Vagina (tissue), 2 donors: ENCODE data around the gene RBM15B. TPM values are rescaled to one million over a fixed set of nuclear protein-coding genes. Genes with fewer than 3 reads are reported as not detected.

Experiments used
- DNase-seq, 2 donors: peaks; one replicate each; pipeline ENCODE4 v3.0.0-alpha.2; 2017; ENCODE audit errors: extremely low spot score in 2 of 2
- H3K27ac ChIP-seq: fragments of 200-600 bp; sonication (generic); one replicate; pipeline ENCODE4 v1.5.1; 2019
- H3K27me3 ChIP-seq: fragments of 200-600 bp; sonication (generic); one replicate; pipeline ENCODE4 v1.5.1; 2019
- H3K36me3 ChIP-seq, 2 donors: fragments of 200-600 bp; sonication (generic); one replicate each; pipeline ENCODE4 v1.5.1; 2017 to 2019
- H3K4me1 ChIP-seq: fragments of 200-600 bp; sonication (generic); one replicate; pipeline ENCODE4 v1.5.1; 2019
- H3K4me3 ChIP-seq, 2 donors: fragments of 200-600 bp; sonication (generic); 1 replicate in 1 of 2; 2 replicates in 1 of 2; pipeline ENCODE4 v1.5.1; 2016 to 2019
- H3K9me3 ChIP-seq: fragments of 200-600 bp; sonication (generic); one replicate; pipeline ENCODE4 v1.5.1; 2019
- CTCF ChIP-seq, 3 experiments: fragments of 450-650 bp in 2 of 3; fragments of 200-600 bp in 1 of 3; sonication (generic) in 1 of 3; IDR thresholded peaks; one replicate each; pipeline ENCODE4 v1.5.1; 2017 to 2019; ENCODE audit warnings: antibody characterized with exemption in 3 of 3, mild to moderate bottlenecking in 2 of 3, moderate library complexity in 2 of 3
- POLR2A ChIP-seq, 2 donors: fragments of 450-650 bp; IDR thresholded peaks; one replicate each; pipeline ENCODE4 v1.6.1; 2017; ENCODE audit warnings: antibody characterized with exemption in 2 of 2, mild to moderate bottlenecking in 2 of 2, moderate library complexity in 2 of 2
- POLR2AphosphoS5 ChIP-seq, 2 donors: sonication (generic); formaldehyde crosslinking; IDR thresholded peaks; one replicate each; pipeline ENCODE4 v1.9.0; 2017; ENCODE audit warnings: antibody characterized with exemption in 2 of 2, mild to moderate bottlenecking in 2 of 2, low read depth in 1 of 2; ENCODE audit not compliant: insufficient read depth in 1 of 2
- intact Hi-C: fragments of 100-400 bp; cut with DNase I; formaldehyde crosslinking; loops from one replicate; pipeline ENCODE4 v1.15.1; 2023
- total RNA-seq: library from RNA; depleted of rRNA; stranded (reverse); fragments of >200 nt; gene quantifications from one replicate; pipeline ENCODE4 v1.2.3, GENCODE V29; 2016

Gene RBM15B
- total RNA-seq, 1 donor from 2014 or later: 20.6 TPM

DNA sequence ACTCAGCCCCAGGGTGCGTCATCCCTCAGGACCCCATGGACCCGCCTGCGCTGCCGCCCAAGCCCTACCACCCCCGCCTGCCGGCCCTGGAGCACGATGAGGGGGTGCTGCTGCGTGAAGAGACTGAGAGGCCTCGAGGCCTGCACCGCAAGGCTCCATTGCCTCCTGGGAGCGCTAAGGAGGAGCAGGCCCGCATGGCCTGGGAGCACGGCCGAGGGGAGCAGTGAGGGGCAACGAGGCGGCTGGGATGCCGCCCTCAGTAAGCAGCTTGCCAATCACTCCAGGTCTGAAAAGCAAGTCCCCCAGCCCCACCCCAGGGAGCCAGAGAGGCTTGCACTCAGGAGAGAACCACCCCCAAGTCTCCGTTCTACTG lies 9.8 kb upstream of the RBM15B start:
- no peaks in the 10 kb centered on the region for H3K36me3 ChIP-seq
- H3K27ac ChIP-seq: no peak overlapping the region
- no peak overlapping the region for H3K4me3 ChIP-seq
- no peak for TF ChIP-seq POLR2AphosphoS5 (IDR thresholded peaks at IDR 0.05; ENCODE audit: insufficient read depth in 1 of 2, low read depth in 1 of 2)
- no peak for TF ChIP-seq CTCF (IDR thresholded peaks at IDR 0.05)
- no peak for TF ChIP-seq POLR2A (IDR thresholded peaks at IDR 0.05)
- intact Hi-C loops: no loop called here
- no peaks in the 10 kb centered on the region for H3K27me3 ChIP-seq
- peaks cover 21% of the 10 kb centered on the region for H3K4me1 ChIP-seq
- no peaks in the 10 kb centered on the region for H3K9me3 ChIP-seq
- no peak for DNase-seq

DNA sequence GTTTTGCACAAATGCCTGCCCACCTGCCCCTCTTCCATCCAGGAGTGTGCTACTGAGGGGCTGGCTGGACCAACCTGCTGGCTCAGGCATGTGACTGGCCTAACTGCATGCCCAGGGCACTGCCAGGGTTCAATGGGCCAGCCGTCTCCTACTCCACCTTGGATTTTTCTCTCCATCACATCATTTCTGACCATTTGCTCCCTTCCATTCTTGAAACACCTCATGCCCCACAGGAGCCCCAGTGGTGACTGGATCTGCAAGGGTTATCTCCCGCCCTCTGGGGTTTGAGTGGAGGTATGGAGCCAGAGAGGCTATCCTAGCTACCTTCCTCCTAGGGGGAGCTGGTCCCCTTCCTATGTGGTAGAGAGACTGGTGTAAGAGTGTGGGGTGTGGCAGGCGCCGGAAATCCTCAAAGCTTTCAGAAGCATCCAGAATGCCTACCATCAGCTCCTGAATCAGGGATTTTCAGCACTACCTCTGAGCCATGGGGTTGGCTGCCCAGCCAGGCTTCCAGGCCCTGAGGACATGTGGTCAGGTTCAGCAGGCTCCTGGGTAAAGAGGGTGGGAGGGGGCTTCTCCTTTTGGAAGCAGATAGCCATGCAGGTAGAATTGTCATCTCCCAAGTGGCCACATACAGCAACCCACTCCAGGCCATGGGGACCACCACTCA lies 8.9 kb upstream of the RBM15B start:
- TF ChIP-seq POLR2AphosphoS5 (IDR thresholded peaks at IDR 0.05; ENCODE audit: insufficient read depth in 1 of 2, low read depth in 1 of 2) (no peak), CTCF (IDR thresholded peaks at IDR 0.05) (no peak), POLR2A (IDR thresholded peaks at IDR 0.05) (no peak)
- Histone ChIP-seq H3K36me3 (no peaks in the 10 kb centered on the region), H3K4me1 (peaks cover 30% of the 10 kb centered on the region), H3K4me3 (no peak overlapping the region), H3K9me3 (no peaks in the 10 kb centered on the region), H3K27me3 (no peaks in the 10 kb centered on the region), H3K27ac (no peak overlapping the region)
- intact Hi-C loops: no loop called here
- no peak for DNase-seq

GRCh38 chr3:51382947-51383578 lies 8.0 kb upstream of the RBM15B start:
- Histone ChIP-seq H3K36me3 (no peaks in the 10 kb centered on the region), H3K4me3 (no peak overlapping the region), H3K4me1 (peaks cover 39% of the 10 kb centered on the region), H3K9me3 (no peaks in the 10 kb centered on the region), H3K27me3 (no peaks in the 10 kb centered on the region), H3K27ac (no peak overlapping the region)
- TF ChIP-seq POLR2A (IDR thresholded peaks at IDR 0.05): no peak
- TF ChIP-seq CTCF (IDR thresholded peaks at IDR 0.05): no peak
- no peak for TF ChIP-seq POLR2AphosphoS5 (IDR thresholded peaks at IDR 0.05; ENCODE audit: insufficient read depth in 1 of 2, low read depth in 1 of 2)
- intact Hi-C loops: no loop called here
- no peak for DNase-seq

DNA sequence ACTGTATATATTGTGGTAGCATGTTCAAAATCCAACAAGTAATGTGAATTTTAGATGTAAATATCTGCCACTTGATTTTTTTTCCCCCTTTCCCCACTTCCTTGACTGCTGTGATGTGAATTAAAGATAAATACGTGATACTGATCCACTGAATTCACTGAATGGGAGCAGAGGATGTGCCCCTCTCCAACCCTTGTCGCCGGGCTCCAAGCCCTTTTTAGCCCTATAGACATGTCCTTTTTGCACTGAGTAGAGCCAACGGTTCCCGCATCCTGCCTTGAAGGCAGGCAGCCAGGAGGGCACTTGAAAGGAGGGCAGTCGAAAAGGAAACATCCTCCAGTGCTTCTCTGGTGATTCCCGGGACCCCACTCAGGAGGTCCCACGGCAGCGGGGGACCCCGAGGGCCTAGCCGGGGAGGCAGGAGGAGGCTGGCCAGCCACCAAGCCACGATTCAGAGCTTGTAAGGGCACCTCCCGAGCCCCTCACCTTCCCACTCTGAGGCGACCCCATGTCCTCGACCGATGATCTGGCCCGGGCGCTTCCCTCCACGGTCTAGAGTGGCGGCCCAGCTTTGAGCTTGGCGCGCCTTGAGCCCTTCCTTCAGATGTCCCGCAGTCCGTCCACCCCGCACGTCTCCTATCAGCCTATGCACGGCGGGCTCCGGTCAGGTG lies 6.9 kb upstream of the RBM15B start:
- H3K4me3 ChIP-seq: peak overlapping the region; percentile 64 to 84
- H3K27me3 ChIP-seq: no peaks in the 10 kb centered on the region
- peak overlapping the region; percentile 73 for H3K27ac ChIP-seq
- H3K36me3 ChIP-seq: peaks cover 0 to 7% of the 10 kb centered on the region in 2 donors
- DNase-seq: no peak
- TF ChIP-seq POLR2AphosphoS5 (IDR thresholded peaks at IDR 0.05; ENCODE audit: insufficient read depth in 1 of 2, low read depth in 1 of 2) (no peak), POLR2A (IDR thresholded peaks at IDR 0.05) (no peak), CTCF (IDR thresholded peaks at IDR 0.05) (no peak)
- no peaks in the 10 kb centered on the region for H3K9me3 ChIP-seq
- H3K4me1 ChIP-seq: peaks cover 48% of the 10 kb centered on the region
- intact Hi-C loops: no loop called here
